Caco-2 (cell line): ENCODE measurements around the gene BCL2. TPM values are rescaled to one million over a fixed set of nuclear protein-coding genes. Genes with fewer than 3 reads are reported as not detected.

Experiments
- BruUV-seq: library from RNA; stranded (reverse); fragments of 400-500 nt; replicated peaks from 2 replicates; lab custom pipeline; 2021; lab: Mats Ljungman, UMichigan
- CTCF ChIA-PET: fragments of 300-600 bp; sonication (Branson Sonifier 250); formaldehyde crosslinking; loops from one replicate; lab custom pipeline; 2022; ENCODE audit warnings: antibody characterized with exemption; lab: Charles Lee
- POLR2A ChIA-PET: fragments of 300-600 bp; sonication (Branson Sonifier 250); formaldehyde crosslinking; loops from one replicate; lab custom pipeline; 2022; ENCODE audit warnings: antibody characterized with exemption; lab: Charles Lee
- DNase-seq, 2 experiments: peaks; one replicate each; pipeline versions ENCODE4 v3.0.0 to v3.0.0-alpha.2; 2020 to 2022
- H3K27me3 ChIP-seq: replicated peaks from 2 replicates; pipeline ENCODE4 v1.6.0; 2011; ENCODE audit warnings: low read length; ENCODE audit not compliant: control insufficient read depth, insufficient read depth
- H3K36me3 ChIP-seq: 2 replicates; pipeline ENCODE4 v1.5.1; 2011; ENCODE audit warnings: low read length; ENCODE audit not compliant: control insufficient read depth, insufficient read depth
- H3K4me1 ChIP-seq: fragments of 250-450 bp; sonication (Bioruptor Pico); 2 replicates; pipeline ENCODE4 v1.5.1; 2020; ENCODE audit warnings: mild to moderate bottlenecking
- H3K4me3 ChIP-seq: 2 replicates; pipeline ENCODE4 v1.5.1; 2011; ENCODE audit warnings: low read depth, mild to moderate bottlenecking, control low read depth, low read length
- H3K9me3 ChIP-seq: fragments of 250-450 bp; sonication (Bioruptor Pico); 2 replicates; pipeline ENCODE4 v1.5.1; 2020; ENCODE audit warnings: mild to moderate bottlenecking, moderate library complexity
- H3K27ac Mint-ChIP-seq: one replicate; pipeline ENCODE4 v1.8.0; 2022; ENCODE audit warnings: mixed read lengths; ENCODE audit not compliant: unreplicated experiment
- H3K27me3 Mint-ChIP-seq: one replicate; pipeline ENCODE4 v1.8.0; 2022; ENCODE audit warnings: mixed read lengths; ENCODE audit not compliant: insufficient read depth, unreplicated experiment
- H3K36me3 Mint-ChIP-seq: one replicate; pipeline ENCODE4 v1.8.0; 2022; ENCODE audit warnings: mild to moderate bottlenecking, mixed read lengths; ENCODE audit not compliant: insufficient read depth, unreplicated experiment
- H3K4me1 Mint-ChIP-seq: one replicate; pipeline ENCODE4 v1.8.0; 2022; ENCODE audit warnings: low read depth, mixed read lengths; ENCODE audit not compliant: unreplicated experiment
- H3K4me3 Mint-ChIP-seq: one replicate; pipeline ENCODE4 v1.8.0; 2022; ENCODE audit warnings: mild to moderate bottlenecking, moderate library complexity, mixed read lengths; ENCODE audit not compliant: unreplicated experiment
- H3K9me3 Mint-ChIP-seq: one replicate; pipeline ENCODE4 v1.8.0; 2022; ENCODE audit warnings: mixed read lengths; ENCODE audit not compliant: unreplicated experiment
- intact Hi-C: fragments of 100-400 bp; cut with micrococcal nuclease; formaldehyde crosslinking; loops from one replicate; pipeline ENCODE4 v1.10.0; 2022; ENCODE audit not compliant: unreplicated experiment
- total RNA-seq: library from RNA; stranded (reverse); gene quantifications from 2 replicates; pipeline ENCODE4 v1.2.3, GENCODE V29; 2022
- TF ChIP-seq, protein P1 (sequence below), 2 experiments: fragments of 200-600 bp in 1 of 2; IDR thresholded peaks; 1 replicate in 1 of 2; 2 replicates in 1 of 2; pipeline versions ENCODE4 v1.5.1 to v1.8.0; 2011 to 2022; ENCODE audit warnings: antibody characterized with exemption in 1 of 2, control low read depth in 1 of 2, inconsistent platforms in 1 of 2, low read depth in 1 of 2, low read length in 1 of 2, mild to moderate bottlenecking in 1 of 2, moderate library complexity in 1 of 2; ENCODE audit not compliant: insufficient read depth in 1 of 2, severe bottlenecking in 1 of 2, unreplicated experiment in 1 of 2

Gene BCL2
- total RNA-seq, 1 experiment from 2014 or later, result 6.5 TPM

DNA sequence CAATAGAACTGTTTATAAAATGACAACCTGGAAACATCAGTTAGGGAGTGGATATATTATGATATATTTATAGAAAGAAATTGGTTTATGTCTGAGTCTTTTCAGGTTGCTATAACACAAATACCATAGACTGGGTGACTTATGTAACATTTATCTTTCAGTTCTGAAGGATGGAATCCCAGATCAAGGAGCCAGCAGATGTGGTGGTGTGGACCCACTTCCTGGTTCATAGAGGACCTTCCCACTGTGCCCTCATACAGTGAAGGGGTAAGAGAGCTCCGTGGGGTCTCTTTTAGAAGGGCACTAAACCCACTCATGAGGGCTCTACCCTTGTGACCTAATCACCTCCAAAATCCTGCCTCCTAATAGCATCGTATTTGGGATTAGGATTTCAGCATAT is 86.7 kb downstream of the BCL2 start:
- intact Hi-C loops, result no loop called here
- no peak overlapping the region for H3K4me3 Mint-ChIP-seq
- POLR2A ChIA-PET, result no interaction called here
- BruUV-seq, result no TSS peak
- Histone ChIP-seq H3K4me3 (no peak overlapping the region), H3K9me3 (no peaks in the 10 kb centered on the region), H3K36me3 (no peaks in the 10 kb centered on the region), H3K27me3 (no peaks in the 10 kb centered on the region), H3K4me1 (0 out of 2 replicates have a peak, but pooled peaks cover 4% of the 10 kb centered on the region)
- H3K9me3 Mint-ChIP-seq, result no peaks in the 10 kb centered on the region
- H3K4me1 Mint-ChIP-seq, result no peaks in the 10 kb centered on the region
- no peaks in the 10 kb centered on the region for H3K36me3 Mint-ChIP-seq
- H3K27ac Mint-ChIP-seq, result no peak overlapping the region
- TF ChIP-seq, protein P1, sequence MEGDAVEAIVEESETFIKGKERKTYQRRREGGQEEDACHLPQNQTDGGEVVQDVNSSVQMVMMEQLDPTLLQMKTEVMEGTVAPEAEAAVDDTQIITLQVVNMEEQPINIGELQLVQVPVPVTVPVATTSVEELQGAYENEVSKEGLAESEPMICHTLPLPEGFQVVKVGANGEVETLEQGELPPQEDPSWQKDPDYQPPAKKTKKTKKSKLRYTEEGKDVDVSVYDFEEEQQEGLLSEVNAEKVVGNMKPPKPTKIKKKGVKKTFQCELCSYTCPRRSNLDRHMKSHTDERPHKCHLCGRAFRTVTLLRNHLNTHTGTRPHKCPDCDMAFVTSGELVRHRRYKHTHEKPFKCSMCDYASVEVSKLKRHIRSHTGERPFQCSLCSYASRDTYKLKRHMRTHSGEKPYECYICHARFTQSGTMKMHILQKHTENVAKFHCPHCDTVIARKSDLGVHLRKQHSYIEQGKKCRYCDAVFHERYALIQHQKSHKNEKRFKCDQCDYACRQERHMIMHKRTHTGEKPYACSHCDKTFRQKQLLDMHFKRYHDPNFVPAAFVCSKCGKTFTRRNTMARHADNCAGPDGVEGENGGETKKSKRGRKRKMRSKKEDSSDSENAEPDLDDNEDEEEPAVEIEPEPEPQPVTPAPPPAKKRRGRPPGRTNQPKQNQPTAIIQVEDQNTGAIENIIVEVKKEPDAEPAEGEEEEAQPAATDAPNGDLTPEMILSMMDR (IDR thresholded peaks at IDR 0.05; ENCODE audit: insufficient read depth in 1 of 2, low read depth in 1 of 2, low read length in 1 of 2, severe bottlenecking in 1 of 2, unreplicated experiment in 1 of 2), result no peak
- no peak for DNase-seq
- CTCF ChIA-PET, result no interaction called here
- no peaks in the 10 kb centered on the region for H3K27me3 Mint-ChIP-seq

DNA sequence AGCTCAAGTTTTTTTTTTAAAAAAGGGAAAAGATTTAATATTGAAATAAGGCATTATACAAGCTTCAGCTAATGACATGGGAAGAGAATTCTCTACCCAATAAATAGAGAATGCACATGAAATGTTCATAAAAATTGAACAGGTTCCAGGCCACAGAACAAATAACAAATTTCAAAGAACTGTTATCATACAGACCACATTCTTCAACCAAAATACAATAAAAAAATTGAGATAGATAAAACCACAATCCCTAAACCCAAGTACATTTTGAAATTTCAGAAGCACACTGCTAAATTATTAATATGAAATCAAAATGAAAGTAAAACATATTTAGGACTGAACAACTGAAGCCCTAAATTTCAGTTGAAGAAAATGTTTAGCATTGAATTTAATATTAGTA is 89.6 kb downstream of the BCL2 start:
- CTCF ChIA-PET, result no interaction called here
- no peaks in the 10 kb centered on the region for H3K9me3 Mint-ChIP-seq

DNA sequence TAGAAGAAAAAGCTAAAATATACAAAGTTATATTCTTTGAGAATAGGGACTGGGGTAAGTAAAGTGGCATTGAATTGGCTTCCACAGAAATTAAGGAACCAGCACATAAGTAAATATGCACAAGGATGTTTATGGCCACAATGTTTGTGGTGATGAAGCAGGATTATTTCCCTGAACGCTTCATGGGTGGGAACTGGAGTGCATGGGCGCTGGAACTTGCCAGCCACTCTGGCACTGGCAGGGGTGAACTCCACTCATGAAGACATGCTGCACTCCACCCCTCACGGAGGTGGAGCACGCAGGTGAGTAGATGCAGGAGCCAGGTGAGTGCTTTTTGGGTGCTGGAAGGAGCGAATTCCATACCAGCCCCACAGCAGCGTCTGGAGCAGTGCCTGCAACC is 94.1 kb downstream of the BCL2 start:
- CTCF ChIA-PET, result no interaction called here

More for the DNA sequence above, 89.6 kb downstream of the BCL2 start:
- H3K4me1 Mint-ChIP-seq, result no peaks in the 10 kb centered on the region
- Histone ChIP-seq H3K9me3 (no peaks in the 10 kb centered on the region), H3K36me3 (no peaks in the 10 kb centered on the region), H3K4me3 (no peak overlapping the region), H3K27me3 (no peaks in the 10 kb centered on the region), H3K4me1 (no peaks in the 10 kb centered on the region)
- no peak overlapping the region for H3K27ac Mint-ChIP-seq
- no peak for DNase-seq
- no peaks in the 10 kb centered on the region for H3K36me3 Mint-ChIP-seq
- no peak overlapping the region for H3K4me3 Mint-ChIP-seq
- TF ChIP-seq, protein P1 (IDR thresholded peaks at IDR 0.05; ENCODE audit: insufficient read depth in 1 of 2, low read depth in 1 of 2, low read length in 1 of 2, severe bottlenecking in 1 of 2, unreplicated experiment in 1 of 2), result no peak
- H3K27me3 Mint-ChIP-seq, result no peaks in the 10 kb centered on the region
- BruUV-seq, result no TSS peak
- POLR2A ChIA-PET, result no interaction called here
- intact Hi-C loops, result no loop called here

More for the DNA sequence above, 94.1 kb downstream of the BCL2 start:
- Histone ChIP-seq H3K4me3 (no peak overlapping the region), H3K36me3 (no peaks in the 10 kb centered on the region), H3K9me3 (no peaks in the 10 kb centered on the region), H3K27me3 (no peaks in the 10 kb centered on the region), H3K4me1 (no peaks in the 10 kb centered on the region)
- DNase-seq, result no peak
- Mint-ChIP-seq H3K4me1 (no peaks in the 10 kb centered on the region), H3K27me3 (no peaks in the 10 kb centered on the region), H3K9me3 (no peaks in the 10 kb centered on the region), H3K4me3 (no peak overlapping the region), H3K36me3 (no peaks in the 10 kb centered on the region), H3K27ac (no peak overlapping the region)
- BruUV-seq, result no TSS peak
- intact Hi-C loops, result no loop called here
- TF ChIP-seq, protein P1 (IDR thresholded peaks at IDR 0.05; ENCODE audit: insufficient read depth in 1 of 2, low read depth in 1 of 2, low read length in 1 of 2, severe bottlenecking in 1 of 2, unreplicated experiment in 1 of 2), result no peak
- POLR2A ChIA-PET, result no interaction called here
